Lower leg skin (tissue), 3 donors: Measurements from ENCODE around the gene CCL5.

Experiments used
- CTCF ChIP-seq, 3 donors: fragments of 450-650 bp; IDR thresholded peaks; one replicate each; pipeline ENCODE4 v1.5.1; 2016; ENCODE audit warnings: antibody characterized with exemption in 3 of 3, mild to moderate bottlenecking in 3 of 3, moderate library complexity in 2 of 3
- POLR2A ChIP-seq, 2 donors: fragments of 450-650 bp; IDR thresholded peaks; one replicate each; pipeline ENCODE4 v1.6.1; 2016 to 2017; ENCODE audit warnings: antibody characterized with exemption in 2 of 2, mild to moderate bottlenecking in 1 of 2, moderate library complexity in 1 of 2

GRCh38 chr17:35889818-35890773, 9.9 kb upstream of the CCL5 start:
- TF ChIP-seq CTCF (IDR thresholded peaks at IDR 0.05) (no peak), POLR2A (IDR thresholded peaks at IDR 0.05) (no peak)
